ENCODE data around the gene NHLRC1.

Gene NHLRC1

GRCh38 chr6:18080544-18080943 is 41.9 kb downstream of the NHLRC1 start:
- no peak for DNase-seq

- no peak for DNase-seq
These were observed 43.6 kb downstream of the NHLRC1 start for GRCh38 chr6:18078866-18079265.

GRCh38 chr6:18076231-18076630 is 46.2 kb downstream of the NHLRC1 start:
- DNase-seq: no peak

GRCh38 chr6:18072841-18073240 is 49.6 kb downstream of the NHLRC1 start:
- DNase-seq: no peak

- no peak for DNase-seq
These were observed 52.0 kb downstream of the NHLRC1 start for GRCh38 chr6:18070486-18070885.

Data from stimulated activated CD4-positive, alpha-beta T cell treated with anti-CD3 and anti-CD28 coated beads, Interleukin-15, amount 100 ng/mL, for 24 hours (primary cell).